ENCODE data around the gene DNAH2.

GRCh38 chr17:7807206-7807605 is 89.7 kb downstream of the DNAH2 start:
- TF ChIP-seq CTCF (IDR thresholded peaks at IDR 0.05; ENCODE audit: poor library complexity) (no peak), EZH2 (IDR thresholded peaks at IDR 0.05; ENCODE audit: borderline replicate concordance) (no peak)

Data from hepatocyte (in vitro differentiated cells).